HCT116 (cell line): ENCODE results near the gene BRD2.

Experiments
- JUND ChIP-seq: IDR thresholded peaks from 2 replicates; pipeline ENCODE4 v1.6.1; 2012
- POLR2A ChIP-seq: IDR thresholded peaks from 2 replicates; pipeline ENCODE4 v1.7.0; 2011; ENCODE audit warnings: borderline replicate concordance; ENCODE audit not compliant: insufficient read depth, insufficient read length; ENCODE audit errors: extremely low read depth
- TF ChIP-seq, protein P1 (sequence below), 3 experiments: fragments of 200-600 bp in 1 of 3; sonication (generic) in 1 of 3; IDR thresholded peaks in 2 of 3; conservative IDR thresholded peaks in 1 of 3; 2 replicates each; pipeline ENCODE4 v1.5.1; 2012 to 2017; ENCODE audit warnings: low read depth in 2 of 3, low read length in 2 of 3, antibody characterized with exemption in 1 of 3, borderline replicate concordance in 1 of 3, control low read depth in 1 of 3, mild to moderate bottlenecking in 1 of 3, mixed read lengths in 1 of 3, mixed run types in 1 of 3, moderate library complexity in 1 of 3; ENCODE audit not compliant: insufficient read depth in 1 of 3

- TF ChIP-seq, protein P1, sequence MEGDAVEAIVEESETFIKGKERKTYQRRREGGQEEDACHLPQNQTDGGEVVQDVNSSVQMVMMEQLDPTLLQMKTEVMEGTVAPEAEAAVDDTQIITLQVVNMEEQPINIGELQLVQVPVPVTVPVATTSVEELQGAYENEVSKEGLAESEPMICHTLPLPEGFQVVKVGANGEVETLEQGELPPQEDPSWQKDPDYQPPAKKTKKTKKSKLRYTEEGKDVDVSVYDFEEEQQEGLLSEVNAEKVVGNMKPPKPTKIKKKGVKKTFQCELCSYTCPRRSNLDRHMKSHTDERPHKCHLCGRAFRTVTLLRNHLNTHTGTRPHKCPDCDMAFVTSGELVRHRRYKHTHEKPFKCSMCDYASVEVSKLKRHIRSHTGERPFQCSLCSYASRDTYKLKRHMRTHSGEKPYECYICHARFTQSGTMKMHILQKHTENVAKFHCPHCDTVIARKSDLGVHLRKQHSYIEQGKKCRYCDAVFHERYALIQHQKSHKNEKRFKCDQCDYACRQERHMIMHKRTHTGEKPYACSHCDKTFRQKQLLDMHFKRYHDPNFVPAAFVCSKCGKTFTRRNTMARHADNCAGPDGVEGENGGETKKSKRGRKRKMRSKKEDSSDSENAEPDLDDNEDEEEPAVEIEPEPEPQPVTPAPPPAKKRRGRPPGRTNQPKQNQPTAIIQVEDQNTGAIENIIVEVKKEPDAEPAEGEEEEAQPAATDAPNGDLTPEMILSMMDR (IDR thresholded peaks at IDR 0.05 in 2 of 3, conservative IDR thresholded peaks at IDR 0.05 in 1 of 3; ENCODE audit: borderline replicate concordance in 1 of 3, insufficient read depth in 1 of 3, low read depth in 2 of 3, low read length in 2 of 3): no peak
- TF ChIP-seq JUND (no peak), POLR2A (no peak)
Measured at GRCh38 chr6:33001685-33002084, 33.3 kb downstream of the BRD2 start.
